Suprapubic skin (tissue), 4 donors: ENCODE measurements around the gene WDR27. TPM values are rescaled to one million over a fixed set of nuclear protein-coding genes. Genes with fewer than 3 reads are reported as not detected.

Experiments used
- DNase-seq, 2 donors: peaks; one replicate each; pipeline ENCODE4 v3.0.0-alpha.2; 2019; ENCODE audit warnings: low spot score in 2 of 2
- H3K27ac ChIP-seq: fragments of 200-600 bp; sonication (generic); one replicate; pipeline ENCODE4 v1.5.1; 2019
- H3K27me3 ChIP-seq: fragments of 200-600 bp; sonication (generic); one replicate; pipeline ENCODE4 v1.5.1; 2019
- H3K36me3 ChIP-seq: fragments of 200-600 bp; sonication (generic); one replicate; pipeline ENCODE4 v1.5.1; 2019
- H3K4me1 ChIP-seq: fragments of 200-600 bp; sonication (generic); one replicate; pipeline ENCODE4 v1.5.1; 2019
- H3K4me3 ChIP-seq: fragments of 200-600 bp; sonication (generic); one replicate; pipeline ENCODE4 v1.5.1; 2019; ENCODE audit warnings: mild to moderate bottlenecking
- H3K9me3 ChIP-seq: fragments of 200-600 bp; sonication (generic); one replicate; pipeline ENCODE4 v1.5.1; 2019
- EP300 ChIP-seq: sonication (generic); formaldehyde crosslinking; IDR thresholded peaks from one replicate; pipeline ENCODE4 v1.6.1; 2017; ENCODE audit warnings: antibody characterized with exemption
- POLR2A ChIP-seq, 2 donors: fragments of 450-650 bp; IDR thresholded peaks; one replicate each; pipeline ENCODE4 v1.6.1; 2017; ENCODE audit warnings: antibody characterized with exemption in 2 of 2, mild to moderate bottlenecking in 2 of 2, moderate library complexity in 2 of 2
- POLR2AphosphoS5 ChIP-seq, 3 donors: sonication (generic); formaldehyde crosslinking; IDR thresholded peaks; one replicate each; pipeline ENCODE4 v1.6.1; 2017; ENCODE audit warnings: antibody characterized with exemption in 3 of 3
- WGBS: methylation state at CpG from one replicate; pipeline ENCODE4 v1.1.5; 2018; 5-methylcytosine and 5-hydroxymethylcytosine counted together
- total RNA-seq, 4 donors: library from RNA; depleted of rRNA; stranded (reverse); fragments of >200 nt; gene quantifications; one replicate each; pipeline ENCODE4 v1.1.0, GENCODE V29; 2016
- TF ChIP-seq, protein P1 (sequence below), 2 donors: fragments of 200-600 bp in 1 of 2; fragments of 450-650 bp in 1 of 2; sonication (generic) in 1 of 2; IDR thresholded peaks; one replicate each; pipeline ENCODE4 v1.5.1; 2016 to 2019; ENCODE audit warnings: antibody characterized with exemption in 2 of 2, mild to moderate bottlenecking in 1 of 2, moderate library complexity in 1 of 2

The WDR27 gene
- total RNA-seq, 4 donors from 2014 or later = 17.3 to 59.4 (median 26.6) TPM

DNA sequence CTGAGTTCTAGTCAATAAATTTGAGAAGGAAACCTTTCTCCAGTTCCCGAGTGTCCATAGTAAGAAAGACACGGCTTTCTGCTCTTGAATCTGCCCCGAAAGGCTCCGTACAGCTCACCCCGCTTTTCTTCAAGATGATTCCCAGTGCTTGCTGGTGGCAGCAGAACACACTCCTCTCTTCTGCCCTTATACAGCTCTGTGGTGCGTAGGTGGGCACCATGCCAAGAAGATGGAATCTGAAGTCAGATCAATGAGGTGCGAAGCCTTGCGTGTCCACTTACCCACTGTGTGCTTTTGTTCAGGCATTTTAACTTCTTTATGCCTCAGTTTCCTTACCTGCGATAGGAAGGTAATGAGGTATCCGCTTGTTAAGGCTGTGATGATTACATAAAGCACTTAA is 142.2 kb downstream of the WDR27 start:
- Histone ChIP-seq H3K9me3 (no peaks in the 10 kb centered on the region), H3K4me1 (no peaks in the 10 kb centered on the region), H3K4me3 (no peak overlapping the region), H3K27ac (no peak overlapping the region), H3K36me3 (peaks cover 6% of the 10 kb centered on the region), H3K27me3 (no peaks in the 10 kb centered on the region)
- DNase-seq = no peak
- WGBS = 96% methylated on average over 10 of the region's 10 CpGs
- no peak for TF ChIP-seq POLR2A (IDR thresholded peaks at IDR 0.05)
- no peak for TF ChIP-seq POLR2AphosphoS5 (IDR thresholded peaks at IDR 0.05)
- TF ChIP-seq EP300 = no peak
- TF ChIP-seq, protein P1, sequence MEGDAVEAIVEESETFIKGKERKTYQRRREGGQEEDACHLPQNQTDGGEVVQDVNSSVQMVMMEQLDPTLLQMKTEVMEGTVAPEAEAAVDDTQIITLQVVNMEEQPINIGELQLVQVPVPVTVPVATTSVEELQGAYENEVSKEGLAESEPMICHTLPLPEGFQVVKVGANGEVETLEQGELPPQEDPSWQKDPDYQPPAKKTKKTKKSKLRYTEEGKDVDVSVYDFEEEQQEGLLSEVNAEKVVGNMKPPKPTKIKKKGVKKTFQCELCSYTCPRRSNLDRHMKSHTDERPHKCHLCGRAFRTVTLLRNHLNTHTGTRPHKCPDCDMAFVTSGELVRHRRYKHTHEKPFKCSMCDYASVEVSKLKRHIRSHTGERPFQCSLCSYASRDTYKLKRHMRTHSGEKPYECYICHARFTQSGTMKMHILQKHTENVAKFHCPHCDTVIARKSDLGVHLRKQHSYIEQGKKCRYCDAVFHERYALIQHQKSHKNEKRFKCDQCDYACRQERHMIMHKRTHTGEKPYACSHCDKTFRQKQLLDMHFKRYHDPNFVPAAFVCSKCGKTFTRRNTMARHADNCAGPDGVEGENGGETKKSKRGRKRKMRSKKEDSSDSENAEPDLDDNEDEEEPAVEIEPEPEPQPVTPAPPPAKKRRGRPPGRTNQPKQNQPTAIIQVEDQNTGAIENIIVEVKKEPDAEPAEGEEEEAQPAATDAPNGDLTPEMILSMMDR (IDR thresholded peaks at IDR 0.05) = no peak

DNA sequence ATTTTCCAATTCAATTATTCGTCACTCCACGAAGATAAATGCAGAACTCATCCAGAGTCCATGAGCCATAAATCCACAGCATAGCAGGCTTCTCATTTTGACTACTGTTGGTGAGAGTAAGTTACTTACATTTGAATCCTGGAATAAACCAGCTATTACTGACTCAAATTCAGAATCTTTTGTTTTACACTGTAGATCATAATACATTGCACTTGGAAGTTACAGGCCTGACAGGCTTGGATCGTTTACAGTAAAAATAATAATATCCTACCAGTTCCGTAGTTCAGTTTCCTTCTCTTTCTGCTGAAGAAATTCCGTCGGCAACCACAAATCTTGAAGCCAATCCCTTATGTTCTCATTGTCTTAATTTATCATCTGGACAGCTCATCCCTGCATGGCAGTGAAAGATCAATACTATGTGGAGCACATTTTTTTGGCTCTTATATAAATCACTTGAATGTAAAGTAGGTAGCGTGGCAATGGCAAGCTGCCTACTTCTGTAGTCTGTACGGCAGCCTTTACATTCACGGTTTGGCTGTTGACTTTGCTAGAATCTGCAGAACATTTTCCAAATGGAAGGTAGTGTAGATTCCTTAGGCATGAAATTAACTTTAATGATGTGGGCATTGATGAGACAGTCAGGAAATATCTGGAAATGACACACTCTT is 142.9 kb downstream of the WDR27 start:
- H3K4me1 ChIP-seq = no peaks in the 10 kb centered on the region
- no peak for DNase-seq
- no peaks in the 10 kb centered on the region for H3K9me3 ChIP-seq
- H3K36me3 ChIP-seq = peaks cover 6% of the 10 kb centered on the region
- TF ChIP-seq POLR2A (IDR thresholded peaks at IDR 0.05) = no peak
- no peak for TF ChIP-seq POLR2AphosphoS5 (IDR thresholded peaks at IDR 0.05)
- no peak for TF ChIP-seq EP300
- TF ChIP-seq, protein P1 (IDR thresholded peaks at IDR 0.05) = no peak
- no peak overlapping the region for H3K4me3 ChIP-seq
- WGBS = 75% methylated on average over 9 of the region's 9 CpGs
- no peaks in the 10 kb centered on the region for H3K27me3 ChIP-seq
- H3K27ac ChIP-seq = no peak overlapping the region

DNA sequence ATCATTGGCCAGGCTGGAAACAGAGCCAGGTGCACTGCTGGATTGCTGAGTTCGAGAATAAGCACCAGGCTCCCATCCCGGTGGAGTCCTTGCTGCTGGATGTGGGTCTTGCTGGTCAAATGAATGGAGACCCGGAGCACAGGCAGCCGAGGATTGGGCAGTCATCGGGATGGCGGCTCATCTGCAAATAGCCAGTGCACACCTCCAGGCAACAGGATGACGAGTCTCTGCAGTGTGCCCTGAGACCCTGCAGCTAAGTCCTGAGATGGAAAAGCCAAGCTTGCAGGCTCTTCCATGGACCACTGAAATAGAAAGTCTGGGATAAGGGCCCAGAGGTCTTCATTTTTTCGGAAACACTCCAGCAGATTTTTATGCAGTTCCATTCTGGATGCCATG is 143.5 kb downstream of the WDR27 start:
- Histone ChIP-seq H3K4me1 (no peaks in the 10 kb centered on the region), H3K36me3 (peaks cover 6% of the 10 kb centered on the region), H3K27me3 (no peaks in the 10 kb centered on the region), H3K9me3 (no peaks in the 10 kb centered on the region), H3K4me3 (no peak overlapping the region), H3K27ac (no peak overlapping the region)
- 90% methylated on average over 3 of the region's 8 CpGs for WGBS
- no peak for DNase-seq
- no peak for TF ChIP-seq POLR2A (IDR thresholded peaks at IDR 0.05)
- TF ChIP-seq EP300 = no peak
- TF ChIP-seq POLR2AphosphoS5 (IDR thresholded peaks at IDR 0.05) = no peak
- TF ChIP-seq, protein P1 (IDR thresholded peaks at IDR 0.05) = no peak

DNA sequence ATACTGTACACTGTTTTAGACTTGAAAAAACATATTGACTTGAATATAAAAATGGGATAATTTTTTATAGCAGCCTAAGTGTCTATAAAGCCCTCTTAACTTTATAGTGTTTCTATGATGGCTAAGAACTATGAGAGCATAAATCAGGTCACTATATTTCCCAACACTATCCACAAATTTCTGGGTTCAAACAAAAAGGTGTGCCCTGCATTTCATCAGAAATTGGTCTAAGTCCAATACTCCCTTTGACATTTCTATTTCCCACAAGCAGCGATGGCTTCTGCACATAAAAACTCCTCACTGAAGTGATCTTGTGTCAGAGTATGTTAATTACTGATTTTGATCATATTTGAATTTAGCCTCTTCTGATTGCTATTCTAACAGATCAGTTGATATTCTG is 143.9 kb downstream of the WDR27 start:
- no peak for TF ChIP-seq EP300
- TF ChIP-seq POLR2A (IDR thresholded peaks at IDR 0.05) = no peak
- TF ChIP-seq, protein P1 (IDR thresholded peaks at IDR 0.05) = no peak
- no peak for TF ChIP-seq POLR2AphosphoS5 (IDR thresholded peaks at IDR 0.05)
- H3K4me1 ChIP-seq = no peaks in the 10 kb centered on the region
- H3K9me3 ChIP-seq = no peaks in the 10 kb centered on the region
- H3K36me3 ChIP-seq = peaks cover 6% of the 10 kb centered on the region
- no peak for DNase-seq
- no peak overlapping the region for H3K4me3 ChIP-seq
- WGBS = 71% methylated on average over 1 of the region's 1 CpG
- H3K27me3 ChIP-seq = no peaks in the 10 kb centered on the region
- no peak overlapping the region for H3K27ac ChIP-seq

DNA sequence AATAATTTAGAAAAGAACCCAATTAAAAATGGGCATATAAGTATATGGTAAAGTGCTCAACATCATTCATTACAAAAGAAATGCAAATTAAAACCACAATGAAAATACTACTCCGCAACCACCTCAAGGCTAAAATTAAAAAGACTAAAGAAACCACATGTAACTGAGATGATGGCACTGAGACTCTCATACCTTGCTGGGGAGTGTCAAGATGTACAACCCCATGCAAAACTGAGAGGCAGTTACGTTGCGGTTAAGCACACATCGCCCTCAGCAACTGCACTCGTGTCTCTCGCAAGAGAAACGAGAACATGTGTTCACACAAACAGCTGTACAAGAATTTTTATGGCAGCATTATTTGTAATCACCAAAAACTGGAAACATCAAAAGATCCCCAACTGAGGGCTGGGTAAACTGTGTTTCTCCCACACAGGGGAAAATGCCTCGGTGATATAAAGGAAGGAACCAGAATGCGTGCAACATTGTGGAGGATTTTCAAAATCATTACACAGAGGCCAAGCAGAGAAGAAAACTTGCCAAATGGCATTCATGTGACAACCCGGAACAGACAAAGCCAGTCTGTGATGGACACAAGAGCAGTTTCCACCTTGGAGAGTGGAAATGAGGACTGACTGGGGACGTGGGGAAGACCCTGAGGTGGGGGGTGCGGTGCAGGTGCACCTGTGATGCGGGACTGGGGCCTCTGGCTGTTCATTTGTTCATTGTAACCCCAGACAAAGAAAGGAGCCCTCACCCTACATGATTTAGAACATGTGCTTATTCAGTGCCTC is 144.9 kb downstream of the WDR27 start:
- TF ChIP-seq POLR2AphosphoS5 (IDR thresholded peaks at IDR 0.05) (no peak), POLR2A (IDR thresholded peaks at IDR 0.05) (no peak), EP300 (no peak)
- TF ChIP-seq, protein P1 (IDR thresholded peaks at IDR 0.05) = no peak
- 67% methylated on average over 13 of the region's 13 CpGs for WGBS
- H3K4me3 ChIP-seq = no peak overlapping the region
- peaks cover 6% of the 10 kb centered on the region for H3K36me3 ChIP-seq
- H3K4me1 ChIP-seq = no peaks in the 10 kb centered on the region
- H3K27me3 ChIP-seq = no peaks in the 10 kb centered on the region
- H3K9me3 ChIP-seq = no peaks in the 10 kb centered on the region
- H3K27ac ChIP-seq = no peak overlapping the region
- no peak for DNase-seq
